ENCODE data around the gene ADGRD1. TPM values are rescaled to one million over a fixed set of nuclear protein-coding genes. Genes with fewer than 3 reads are reported as not detected.

The ADGRD1 gene
- polyA plus RNA-seq, 1 donor, result 9.3 TPM

- no peak for DNase-seq
These were observed 121.5 kb downstream of the ADGRD1 start for GRCh38 chr12:131075194-131075593.

DNA sequence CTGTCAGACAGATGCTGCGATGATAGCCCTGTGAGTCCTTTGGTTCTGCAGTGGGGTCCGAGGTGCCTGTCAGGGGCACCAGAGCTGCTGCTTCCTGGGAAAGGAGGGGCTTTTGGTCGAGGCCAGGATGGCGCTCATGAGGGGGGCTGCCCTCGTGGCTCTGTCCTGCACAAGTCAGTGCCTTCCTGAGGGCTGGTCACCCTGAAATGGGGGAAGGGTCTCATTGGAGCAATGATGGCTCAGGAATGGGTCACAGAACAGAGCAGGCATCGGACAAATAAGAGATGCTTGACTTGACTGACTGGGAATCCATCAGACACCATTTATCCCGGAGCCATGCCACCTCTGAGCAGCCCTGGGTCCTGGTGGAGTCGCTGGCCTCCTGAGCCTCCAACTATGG, 121.9 kb downstream of the ADGRD1 start:
- no peak for DNase-seq

- DNase-seq, result no peak
These were observed 122.6 kb downstream of the ADGRD1 start for GRCh38 chr12:131076296-131076695.

DNA sequence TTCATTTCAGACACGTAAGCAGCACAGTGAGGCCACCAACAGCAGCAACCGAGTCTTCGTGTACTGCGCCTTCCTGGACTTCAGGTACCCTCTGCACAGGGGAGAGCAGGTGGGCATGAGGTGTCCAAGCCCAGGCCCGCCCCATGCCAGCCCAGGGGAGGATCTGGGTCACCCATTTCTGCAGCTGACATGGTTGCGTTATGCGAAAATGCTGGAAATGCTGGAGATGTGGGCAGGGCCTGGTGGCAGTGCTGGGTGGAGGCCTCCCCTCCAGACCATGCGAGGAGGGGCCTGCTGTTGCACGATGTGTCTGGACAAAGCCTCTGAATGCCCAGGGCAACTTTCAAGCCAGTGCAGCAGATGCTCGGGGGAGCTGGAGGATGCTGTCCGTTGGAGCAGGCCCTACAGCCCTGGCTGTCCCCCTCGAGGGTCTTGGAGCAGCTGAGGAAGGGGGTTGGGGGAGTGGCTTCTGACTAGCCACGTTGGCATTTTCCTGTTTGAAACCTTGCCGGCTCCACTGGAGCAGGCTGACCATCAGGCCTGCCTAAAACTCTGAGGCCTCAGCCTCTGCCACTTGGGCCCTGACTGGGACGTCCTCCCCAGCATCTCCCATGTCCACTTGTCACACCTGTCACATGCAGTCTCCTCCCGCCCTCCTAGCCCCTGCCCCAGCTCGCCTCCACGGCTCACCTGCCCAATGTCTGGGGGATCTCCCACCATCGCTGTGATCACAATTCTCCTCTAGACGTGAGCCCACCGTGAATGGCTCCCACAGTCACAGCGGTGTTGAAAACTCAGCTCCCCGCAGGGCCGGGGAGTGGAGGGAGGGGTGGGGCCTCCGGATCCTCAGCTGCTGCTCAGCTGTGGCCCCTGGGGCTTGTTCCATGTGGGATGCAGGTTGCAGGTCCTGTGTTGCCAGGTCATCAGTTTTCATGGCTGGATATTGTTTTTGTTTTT, 123.4 kb downstream of the ADGRD1 start:
- DNase-seq, result no peak

DNA sequence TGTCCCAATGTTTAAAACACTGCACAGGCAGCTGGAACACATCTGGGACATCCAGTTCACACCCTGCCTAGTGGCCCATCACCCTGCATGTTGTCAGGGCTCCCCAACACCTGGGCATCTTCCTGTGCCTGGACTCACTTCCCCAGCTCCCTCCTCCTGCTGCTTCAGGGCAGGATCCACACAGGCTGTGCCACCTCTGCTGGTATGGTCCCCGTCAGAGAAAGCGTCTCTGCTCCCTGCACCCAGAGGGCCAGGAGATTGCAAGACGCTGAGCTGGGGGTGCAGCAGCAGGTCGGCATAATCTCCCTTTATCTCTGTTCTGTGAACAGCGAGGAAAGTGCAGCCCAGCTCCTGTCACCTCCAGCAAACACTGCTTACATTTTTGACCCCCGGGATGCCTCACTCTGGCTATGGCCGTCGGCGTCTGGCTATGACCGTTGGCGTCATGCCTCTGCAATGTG, 124.3 kb downstream of the ADGRD1 start:
- DNase-seq, result no peak

GRCh38 chr12:131082290-131083194, 128.8 kb downstream of the ADGRD1 start:
- no peak for DNase-seq

DNA sequence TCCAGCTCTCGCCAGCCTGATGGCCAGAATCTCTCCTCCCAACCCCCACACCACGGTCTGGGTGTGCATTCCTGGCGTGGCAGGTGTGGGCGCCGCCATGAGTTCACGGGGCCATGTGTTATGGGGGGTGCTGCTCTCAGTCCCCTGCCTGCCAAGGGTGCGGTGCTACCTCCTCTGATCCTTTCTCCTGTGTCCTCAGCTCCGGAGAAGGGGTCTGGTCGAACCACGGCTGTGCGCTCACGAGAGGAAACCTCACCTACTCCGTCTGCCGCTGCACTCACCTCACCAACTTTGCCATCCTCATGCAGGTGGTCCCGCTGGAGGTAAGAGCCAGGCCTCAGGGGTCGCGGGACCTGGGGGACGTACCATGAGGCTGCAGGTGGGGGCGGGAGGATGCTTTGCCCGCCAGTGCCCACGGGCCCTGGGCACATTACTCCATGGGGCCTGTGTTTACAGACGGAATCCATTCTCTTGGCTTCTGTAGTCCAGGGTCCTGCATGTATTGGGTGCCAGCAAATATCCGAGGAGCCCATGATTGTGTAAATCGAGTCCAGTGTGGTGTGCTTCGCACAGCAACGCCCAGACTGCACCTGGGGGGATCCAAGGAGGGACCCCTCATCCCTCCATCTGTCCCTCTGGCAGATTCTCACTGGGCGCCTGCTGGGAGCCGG, 130.8 kb downstream of the ADGRD1 start:
- no peak for DNase-seq

DNA sequence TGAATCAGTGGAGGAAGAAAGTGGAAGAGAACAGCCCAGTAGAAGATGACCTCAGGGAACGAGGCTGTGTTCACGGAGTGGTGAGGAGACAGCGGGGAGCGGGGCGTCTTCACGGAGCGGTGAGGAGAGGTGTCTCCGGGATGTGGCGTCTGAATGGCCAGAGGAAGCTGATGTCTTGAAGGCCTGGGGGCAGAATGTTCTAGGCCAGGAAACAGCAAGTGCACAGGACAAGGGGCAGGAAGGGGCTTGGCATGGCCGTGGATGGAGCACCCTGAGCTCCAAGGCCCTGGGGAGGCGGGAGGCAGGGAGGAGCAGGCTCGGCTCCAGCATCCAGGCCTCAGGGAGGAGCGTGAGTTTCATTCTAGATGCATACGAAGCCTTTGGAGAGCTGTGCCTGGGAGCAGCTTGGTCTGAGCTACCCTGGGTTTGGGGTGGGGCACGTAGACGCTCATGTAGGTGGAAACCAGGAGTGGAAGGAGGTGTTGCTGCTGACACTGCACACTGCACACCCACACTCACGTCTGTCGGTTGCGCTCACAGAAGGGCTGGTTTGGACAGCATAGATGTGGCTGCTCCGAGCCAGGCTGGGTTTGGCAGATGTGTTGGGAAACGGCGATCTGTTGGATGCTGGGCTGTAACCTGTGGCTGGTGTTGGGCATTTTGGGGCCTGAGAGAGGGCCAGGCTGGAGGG, 131.6 kb downstream of the ADGRD1 start:
- DNase-seq, result no peak

DNA sequence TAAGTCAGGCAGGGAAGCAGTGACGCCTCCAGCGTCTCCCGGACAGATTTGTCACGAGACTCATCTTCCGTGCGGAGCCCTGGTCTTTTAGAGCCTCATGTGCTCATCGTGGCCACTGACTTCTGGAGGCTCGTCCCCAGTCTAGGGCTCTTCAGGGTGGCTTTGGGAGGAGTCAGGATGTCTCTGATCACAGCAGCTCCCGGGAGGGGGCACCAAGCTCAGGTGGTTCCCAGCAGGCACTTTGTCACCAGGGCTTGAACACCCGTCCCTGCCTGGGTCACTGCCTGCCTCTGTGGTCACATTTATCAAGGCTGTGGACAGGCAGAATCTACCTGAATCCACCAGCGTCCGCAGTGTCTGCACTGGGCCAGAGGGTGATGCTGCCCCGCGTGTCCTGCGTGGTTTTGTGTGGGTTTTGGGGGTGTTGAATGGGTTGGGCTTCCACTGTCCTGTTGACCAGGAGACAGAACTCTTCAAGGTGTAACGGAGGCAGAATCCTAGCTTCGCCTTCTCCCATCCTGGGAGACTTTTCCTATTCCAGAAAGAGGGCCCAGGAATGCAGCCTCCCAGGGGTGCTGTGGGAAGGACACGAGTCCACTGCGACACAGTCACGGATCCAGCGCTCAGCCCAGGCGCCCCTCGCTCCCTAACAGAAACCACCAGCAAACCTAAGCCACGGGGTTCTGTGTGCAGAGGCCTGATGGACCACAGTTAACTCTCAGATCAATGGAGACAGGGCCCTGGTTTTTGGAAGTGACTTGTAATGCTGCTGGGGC, 132.3 kb downstream of the ADGRD1 start:
- no peak for DNase-seq

DNA sequence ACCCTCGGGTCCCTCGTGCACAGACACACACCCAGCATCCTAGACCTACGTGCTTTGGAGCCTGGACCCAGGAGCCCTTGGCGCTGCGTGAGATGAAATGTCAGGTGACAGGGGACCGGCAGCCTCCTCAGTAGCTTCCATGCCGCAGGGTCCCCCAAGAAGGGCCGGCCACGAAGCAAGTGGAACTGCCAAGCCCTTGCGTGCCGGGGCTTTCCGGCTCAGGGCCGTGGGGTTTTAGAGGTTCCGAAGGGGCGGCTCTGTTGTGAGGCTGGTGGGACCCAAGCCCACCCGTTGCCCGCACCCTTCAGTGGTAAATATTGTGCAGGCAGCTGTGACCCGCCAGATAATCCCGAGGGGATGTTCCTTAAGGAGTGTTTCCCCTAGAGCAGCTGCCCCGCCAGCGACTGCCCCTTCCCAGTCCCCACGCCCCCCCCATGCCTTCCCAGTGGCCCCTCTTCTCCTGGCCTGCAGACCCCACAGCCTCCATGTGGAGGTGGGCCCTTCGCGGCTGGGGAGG, 133.7 kb downstream of the ADGRD1 start:
- no peak for DNase-seq

DNA sequence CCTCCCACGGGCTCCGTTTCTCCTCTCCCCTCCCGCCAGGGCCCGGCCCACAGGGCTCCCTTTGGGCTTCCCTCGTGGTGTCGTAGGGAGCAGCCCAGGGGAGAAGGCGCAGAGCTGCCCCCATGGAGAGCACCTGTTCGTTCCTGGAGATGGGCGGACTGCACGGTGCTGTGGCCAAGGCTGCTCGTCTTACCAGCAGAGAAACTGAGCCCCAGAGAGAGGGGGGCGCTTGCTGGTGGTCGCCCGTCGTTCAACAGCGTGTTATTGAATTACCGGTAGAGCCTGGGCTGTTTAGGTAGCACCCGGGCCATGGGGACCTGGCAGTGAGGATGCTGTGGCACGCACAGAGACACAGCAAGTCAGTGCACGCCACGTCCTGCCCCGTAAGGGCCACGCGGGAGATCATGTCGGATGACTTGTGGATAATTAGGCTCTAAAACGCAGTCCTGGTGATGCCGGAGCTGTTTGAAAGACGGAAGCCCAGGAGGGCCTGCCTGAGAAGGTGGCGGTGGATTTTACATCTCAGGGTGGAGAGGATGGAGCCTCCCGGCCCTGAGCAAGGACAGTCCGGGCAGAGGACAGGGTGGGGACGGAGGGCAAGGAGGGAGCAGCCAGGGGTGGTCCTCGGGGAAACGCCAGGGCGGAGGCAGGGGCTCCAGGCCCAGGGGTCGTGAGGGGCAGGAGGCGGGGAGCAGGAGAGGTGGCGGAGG, 134.4 kb downstream of the ADGRD1 start:
- DNase-seq, result no peak

DNA sequence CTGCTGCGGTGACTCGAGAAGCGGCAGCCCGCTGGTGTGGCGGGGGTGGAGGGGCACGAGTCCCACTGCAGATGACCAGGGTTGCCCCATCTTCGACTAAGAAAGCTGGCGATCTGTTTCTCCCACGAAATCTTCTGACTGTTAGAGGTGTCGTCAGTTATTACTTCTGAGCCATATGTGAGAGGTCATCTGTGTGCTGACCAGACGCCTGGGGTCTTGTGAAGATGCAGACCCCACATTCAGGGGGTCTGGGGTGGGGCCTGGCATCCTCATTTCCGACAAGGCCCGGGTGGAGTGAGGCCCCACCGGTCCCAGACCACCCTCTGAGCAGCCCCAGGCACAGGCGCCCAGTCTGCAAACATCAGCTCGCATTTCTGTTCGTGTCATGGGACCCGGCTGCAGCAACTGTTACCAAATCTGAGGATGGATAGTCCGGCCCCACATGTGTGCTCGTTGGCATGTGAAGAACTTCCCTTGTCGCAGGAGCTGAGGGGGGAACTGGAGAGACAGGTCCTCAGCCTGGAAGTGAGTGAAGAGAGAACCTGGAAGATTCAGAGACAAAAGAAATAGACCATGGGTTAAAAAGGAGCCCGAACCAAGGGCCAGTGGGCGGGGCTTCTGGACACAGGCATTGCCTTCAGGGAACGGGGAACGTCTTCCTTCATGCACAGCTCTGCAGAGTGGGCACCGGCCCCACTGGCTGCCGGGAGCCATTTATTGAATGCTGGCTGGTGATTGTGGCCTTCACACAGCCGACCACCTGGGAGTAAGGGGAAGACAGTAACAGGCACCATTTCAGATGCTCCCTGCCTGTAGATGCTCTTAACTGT, 135.2 kb downstream of the ADGRD1 start:
- DNase-seq, result no peak

DNA sequence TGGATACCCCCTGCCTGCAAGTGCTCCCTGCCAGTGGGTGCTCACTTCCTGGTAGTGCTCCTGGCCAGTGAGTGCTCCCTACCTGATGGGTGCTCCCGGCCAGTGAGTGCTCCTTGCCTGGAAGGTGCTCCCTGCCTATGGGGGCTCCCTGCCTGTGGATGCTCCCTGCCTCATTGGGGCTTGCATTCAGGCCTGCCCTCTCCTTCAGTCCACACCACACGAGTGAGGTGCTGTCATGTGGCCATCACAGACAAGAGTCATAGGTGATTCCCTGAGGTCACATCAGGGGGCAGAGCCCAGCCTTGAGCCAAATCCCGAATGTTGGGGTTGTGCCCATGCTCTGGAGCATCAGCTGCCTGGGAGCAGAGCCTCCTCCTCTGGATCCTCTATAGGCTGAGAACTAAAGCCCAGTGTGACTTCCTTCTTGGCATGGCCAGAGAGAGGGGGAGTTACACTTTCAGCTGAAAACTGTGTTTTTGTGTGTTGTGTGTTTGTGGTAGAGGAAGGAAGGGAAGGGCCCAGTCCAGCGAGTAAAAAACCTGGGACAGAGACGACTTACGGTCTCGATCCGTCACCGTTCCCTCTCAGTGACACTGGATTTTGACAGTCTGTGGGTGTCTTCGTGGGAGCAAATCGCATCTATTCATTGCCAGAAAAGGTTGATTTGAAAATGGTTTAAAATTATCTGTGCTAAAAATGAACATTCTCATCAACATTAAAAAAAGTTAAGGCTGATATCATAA, 136.0 kb downstream of the ADGRD1 start:
- no peak for DNase-seq

GRCh38 chr12:131090274-131091210, 136.8 kb downstream of the ADGRD1 start:
- DNase-seq, result no peak

DNA sequence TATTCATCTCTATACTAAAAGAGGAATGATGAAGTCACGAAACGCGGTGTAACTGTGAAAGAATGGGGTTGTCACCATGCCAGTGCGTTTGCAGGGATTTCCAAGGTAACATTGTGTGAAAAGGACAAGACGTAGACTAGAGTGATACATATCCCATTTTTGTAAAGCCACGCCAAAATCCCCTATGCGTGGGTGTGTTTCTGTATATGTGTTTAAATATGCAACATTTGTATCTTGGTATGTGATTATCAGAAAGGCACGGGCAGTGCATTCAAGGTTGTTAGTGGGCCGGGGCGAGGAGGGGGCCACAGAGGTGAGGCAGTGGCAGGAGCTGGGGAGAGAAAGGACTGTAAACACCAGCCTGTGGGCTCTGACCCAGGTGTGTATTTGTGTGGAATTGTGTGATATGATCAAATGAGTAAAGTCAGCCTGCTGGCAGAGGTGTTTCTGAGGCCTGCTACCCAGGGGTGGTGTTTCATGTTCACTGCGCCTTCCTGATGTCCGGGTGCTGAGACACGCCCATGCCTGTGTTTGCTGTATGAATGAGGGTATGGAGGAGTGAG, 137.8 kb downstream of the ADGRD1 start:
- no peak for DNase-seq

- DNase-seq, result no peak
These were observed 138.4 kb downstream of the ADGRD1 start for GRCh38 chr12:131091976-131092691.

Measured in hindlimb muscle (tissue), 1 donor.